PFSK-1 (cell line): ENCODE measurements around the gene ZNF462.

ENCODE experiments used
- FOXP2 ChIP-seq: optimal IDR thresholded peaks from 2 replicates; pipeline ENCODE3; 2011; ENCODE audit warnings: borderline replicate concordance, control low read depth, inconsistent platforms; ENCODE audit not compliant: insufficient read depth; ENCODE audit errors: extremely low read length, extremely low read depth
- POLR2AphosphoS5 ChIP-seq: IDR thresholded peaks from 2 replicates; pipeline ENCODE4 v1.6.1; 2012; ENCODE audit warnings: low read depth, mild to moderate bottlenecking, control low read depth, low read length, moderate library complexity
- SIN3A ChIP-seq: IDR thresholded peaks from 2 replicates; pipeline ENCODE4 v1.6.1; 2012; ENCODE audit warnings: mild to moderate bottlenecking, low read length, moderate library complexity, borderline replicate concordance; ENCODE audit not compliant: insufficient read depth
- TAF1 ChIP-seq: IDR thresholded peaks from 2 replicates; pipeline ENCODE4 v1.6.1; 2012; ENCODE audit warnings: low read length, control low read depth, borderline replicate concordance; ENCODE audit not compliant: insufficient read depth
- TF ChIP-seq, protein P1 (sequence below), 2 experiments: IDR thresholded peaks; 2 replicates each; pipeline versions ENCODE4 v1.6.1 to v1.8.0; 2011 to 2012; ENCODE audit warnings: low read depth in 2 of 2, low read length in 2 of 2, control low read depth in 1 of 2, inconsistent platforms in 1 of 2, mild to moderate bottlenecking in 1 of 2, moderate library complexity in 1 of 2; ENCODE audit not compliant: insufficient read depth in 1 of 2

Gene ZNF462

GRCh38 chr9:106960258-106960657 is 97.3 kb downstream of the ZNF462 start:
- TF ChIP-seq FOXP2: no peak
- TF ChIP-seq, protein P1, sequence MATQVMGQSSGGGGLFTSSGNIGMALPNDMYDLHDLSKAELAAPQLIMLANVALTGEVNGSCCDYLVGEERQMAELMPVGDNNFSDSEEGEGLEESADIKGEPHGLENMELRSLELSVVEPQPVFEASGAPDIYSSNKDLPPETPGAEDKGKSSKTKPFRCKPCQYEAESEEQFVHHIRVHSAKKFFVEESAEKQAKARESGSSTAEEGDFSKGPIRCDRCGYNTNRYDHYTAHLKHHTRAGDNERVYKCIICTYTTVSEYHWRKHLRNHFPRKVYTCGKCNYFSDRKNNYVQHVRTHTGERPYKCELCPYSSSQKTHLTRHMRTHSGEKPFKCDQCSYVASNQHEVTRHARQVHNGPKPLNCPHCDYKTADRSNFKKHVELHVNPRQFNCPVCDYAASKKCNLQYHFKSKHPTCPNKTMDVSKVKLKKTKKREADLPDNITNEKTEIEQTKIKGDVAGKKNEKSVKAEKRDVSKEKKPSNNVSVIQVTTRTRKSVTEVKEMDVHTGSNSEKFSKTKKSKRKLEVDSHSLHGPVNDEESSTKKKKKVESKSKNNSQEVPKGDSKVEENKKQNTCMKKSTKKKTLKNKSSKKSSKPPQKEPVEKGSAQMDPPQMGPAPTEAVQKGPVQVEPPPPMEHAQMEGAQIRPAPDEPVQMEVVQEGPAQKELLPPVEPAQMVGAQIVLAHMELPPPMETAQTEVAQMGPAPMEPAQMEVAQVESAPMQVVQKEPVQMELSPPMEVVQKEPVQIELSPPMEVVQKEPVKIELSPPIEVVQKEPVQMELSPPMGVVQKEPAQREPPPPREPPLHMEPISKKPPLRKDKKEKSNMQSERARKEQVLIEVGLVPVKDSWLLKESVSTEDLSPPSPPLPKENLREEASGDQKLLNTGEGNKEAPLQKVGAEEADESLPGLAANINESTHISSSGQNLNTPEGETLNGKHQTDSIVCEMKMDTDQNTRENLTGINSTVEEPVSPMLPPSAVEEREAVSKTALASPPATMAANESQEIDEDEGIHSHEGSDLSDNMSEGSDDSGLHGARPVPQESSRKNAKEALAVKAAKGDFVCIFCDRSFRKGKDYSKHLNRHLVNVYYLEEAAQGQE (IDR thresholded peaks at IDR 0.05; ENCODE audit: insufficient read depth in 1 of 2, low read depth in 2 of 2, low read length in 2 of 2): no peak
- TF ChIP-seq TAF1: no peak
- TF ChIP-seq POLR2AphosphoS5: no peak
- TF ChIP-seq SIN3A: no peak

DNA sequence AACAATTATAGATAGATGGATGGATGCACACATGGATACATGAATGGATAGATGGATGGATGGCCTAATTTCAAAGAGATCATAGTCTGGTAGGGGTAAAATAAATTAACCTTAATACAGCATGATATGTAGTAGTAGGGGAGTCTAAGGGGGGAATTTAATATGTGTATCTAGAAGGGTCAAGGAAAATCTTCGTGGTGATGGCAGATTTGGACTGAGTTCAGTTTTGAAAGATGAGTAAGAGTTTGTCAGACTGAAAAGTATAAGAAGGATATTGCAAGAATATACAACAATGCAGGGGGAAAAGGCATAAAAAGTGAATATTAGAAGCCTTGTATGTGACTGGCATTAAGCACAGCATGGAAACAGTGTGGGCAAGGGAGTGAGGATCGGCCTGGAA is 98.7 kb downstream of the ZNF462 start:
- TF ChIP-seq, protein P1 (IDR thresholded peaks at IDR 0.05; ENCODE audit: insufficient read depth in 1 of 2, low read depth in 2 of 2, low read length in 2 of 2): no peak
- TF ChIP-seq FOXP2 (no peak), TAF1 (no peak), SIN3A (no peak), POLR2AphosphoS5 (no peak)

DNA sequence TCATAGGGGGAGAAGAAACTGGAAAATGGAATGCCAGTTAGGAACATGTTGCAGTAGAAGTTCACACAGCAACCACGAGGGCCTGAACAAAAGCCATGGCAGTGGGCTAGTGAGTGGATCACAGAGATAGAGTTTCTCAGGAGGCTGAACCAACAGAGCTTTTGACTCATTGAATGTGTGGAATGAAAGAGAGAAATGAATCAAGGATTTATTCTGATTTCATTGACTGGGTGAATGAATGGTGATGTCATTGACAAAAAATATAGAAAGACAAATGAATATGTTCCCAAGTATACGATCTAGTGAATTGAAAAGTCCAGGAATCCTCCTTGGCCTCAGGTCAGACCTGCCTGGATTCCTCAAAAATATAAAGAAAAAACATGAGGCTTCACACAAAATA is 99.2 kb downstream of the ZNF462 start:
- TF ChIP-seq, protein P1 (IDR thresholded peaks at IDR 0.05; ENCODE audit: insufficient read depth in 1 of 2, low read depth in 2 of 2, low read length in 2 of 2): no peak
- TF ChIP-seq FOXP2: no peak
- TF ChIP-seq POLR2AphosphoS5: no peak
- TF ChIP-seq SIN3A: no peak
- no peak for TF ChIP-seq TAF1

GRCh38 chr9:106962615-106963363 is 99.8 kb downstream of the ZNF462 start:
- TF ChIP-seq, protein P1 (IDR thresholded peaks at IDR 0.05; ENCODE audit: insufficient read depth in 1 of 2, low read depth in 2 of 2, low read length in 2 of 2): no peak
- TF ChIP-seq POLR2AphosphoS5 (no peak), FOXP2 (no peak), TAF1 (no peak), SIN3A (no peak)
